ENCODE measurements around the gene SORCS2.

The SORCS2 gene

GRCh38 chr4:7726665-7727413 is 534.5 kb downstream of the SORCS2 start:
- no peak for DNase-seq

DNA sequence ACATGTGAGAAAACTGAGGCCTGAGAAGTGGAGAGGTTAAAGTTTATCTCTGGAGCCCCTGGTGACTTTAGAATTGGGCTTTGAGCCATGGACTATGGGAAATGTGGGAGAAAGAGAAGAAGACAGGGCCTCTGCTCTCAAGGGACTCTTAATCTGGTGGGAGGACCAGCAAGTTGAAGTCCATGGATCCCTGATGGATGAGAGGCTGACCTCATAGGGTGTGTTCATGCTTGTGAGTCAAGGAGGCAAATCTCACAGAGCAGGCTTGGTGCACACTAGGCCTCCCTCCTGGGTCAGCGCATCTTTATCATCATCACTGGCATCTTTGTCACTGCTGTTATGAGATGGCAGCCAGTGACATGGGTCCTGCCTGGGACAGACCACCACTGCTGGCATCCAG is 535.4 kb downstream of the SORCS2 start:
- no peak for DNase-seq

DNA sequence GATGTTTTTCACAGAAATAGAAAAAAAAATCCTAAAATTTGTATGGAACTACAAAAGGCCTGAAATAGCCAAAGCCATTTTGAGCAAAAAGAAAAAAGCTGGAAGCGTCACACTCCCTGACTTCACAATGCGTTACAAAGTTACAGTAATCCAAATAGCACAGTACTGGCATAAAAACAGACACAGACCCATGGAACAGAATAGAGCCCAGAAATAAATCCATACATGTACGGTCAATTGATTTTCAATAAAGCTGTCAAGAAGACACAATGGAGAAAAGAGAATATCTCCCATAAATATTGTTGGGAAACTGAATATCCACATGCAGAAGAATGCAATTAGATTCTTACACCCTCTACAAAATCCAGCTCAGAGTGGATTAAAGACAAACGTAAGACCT is 539.1 kb downstream of the SORCS2 start:
- no peak for DNase-seq

DNA sequence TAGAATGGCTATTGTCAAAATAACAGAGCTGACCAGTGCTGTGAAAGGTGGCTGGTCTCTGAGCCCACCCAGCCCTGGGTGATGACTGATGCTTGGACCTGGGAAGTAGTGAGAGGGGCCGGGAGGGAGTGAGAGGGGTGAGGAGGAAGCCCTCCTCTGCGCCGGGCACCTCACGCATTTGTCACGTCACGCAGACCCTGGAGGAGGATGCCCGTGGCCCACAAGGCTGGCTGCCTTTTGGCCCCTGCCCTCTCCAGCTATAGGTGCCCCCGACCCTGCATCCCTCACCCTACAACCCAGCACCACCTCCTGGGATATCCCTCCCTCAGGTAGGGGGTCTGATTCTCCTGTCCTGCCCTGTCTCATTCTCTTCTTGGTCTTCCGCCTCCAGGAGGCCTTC is 539.9 kb downstream of the SORCS2 start:
- DNase-seq, result no peak

DNA sequence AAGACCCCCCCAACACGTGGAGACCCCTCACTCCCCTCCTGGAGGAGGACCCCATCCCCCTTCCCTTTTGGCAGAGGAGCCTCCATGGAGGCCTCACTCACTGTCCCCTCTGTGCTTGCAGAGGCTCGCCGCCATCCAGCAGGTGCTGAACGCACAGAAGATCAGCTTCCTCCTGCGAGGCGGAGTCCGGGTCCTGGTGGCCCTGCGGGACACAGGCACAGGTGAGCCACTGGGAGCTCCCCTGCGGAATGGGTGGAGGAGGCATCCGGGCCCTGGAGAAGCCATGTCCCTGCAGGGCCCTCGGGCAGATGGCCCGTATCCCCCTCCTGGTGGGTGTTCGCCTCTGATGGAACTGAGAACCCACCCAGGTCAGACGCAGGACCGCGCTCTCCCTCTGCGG is 540.9 kb downstream of the SORCS2 start:
- DNase-seq, result no peak

GRCh38 chr4:7733801-7734650 is 541.7 kb downstream of the SORCS2 start:
- no peak for DNase-seq

DNA sequence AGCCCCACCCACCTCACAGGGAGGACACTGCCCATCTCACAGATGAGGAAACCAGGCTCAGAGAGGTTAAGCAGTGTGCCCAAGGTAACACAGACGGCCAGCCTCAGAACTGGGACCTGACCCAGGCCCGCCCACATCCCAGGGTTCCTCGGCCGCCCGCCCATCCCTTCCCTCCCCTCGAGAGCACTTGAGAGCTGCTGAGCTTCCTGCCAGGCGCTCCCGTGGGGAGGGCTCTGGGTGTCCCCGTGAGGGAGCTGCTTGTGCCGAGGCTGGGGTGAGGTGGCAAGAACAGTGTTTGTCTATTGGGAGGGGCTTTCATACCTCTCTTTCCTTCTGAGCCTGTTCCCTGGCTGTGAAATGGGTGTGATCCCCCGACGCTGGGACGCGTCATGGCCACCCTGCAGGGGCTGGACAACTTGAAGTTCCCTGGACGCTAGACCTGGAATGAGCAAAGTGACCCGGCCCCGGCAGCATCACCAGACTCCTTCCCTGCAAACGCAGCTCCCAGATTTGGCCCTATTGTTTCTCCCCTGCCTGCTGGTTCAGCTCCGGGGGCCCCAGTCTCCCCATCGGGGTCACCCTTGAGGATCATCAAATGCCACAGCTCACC is 542.4 kb downstream of the SORCS2 start:
- DNase-seq, result no peak

- no peak for DNase-seq
Observed at GRCh38 chr4:7735395-7735794, 543.1 kb downstream of the SORCS2 start.

DNA sequence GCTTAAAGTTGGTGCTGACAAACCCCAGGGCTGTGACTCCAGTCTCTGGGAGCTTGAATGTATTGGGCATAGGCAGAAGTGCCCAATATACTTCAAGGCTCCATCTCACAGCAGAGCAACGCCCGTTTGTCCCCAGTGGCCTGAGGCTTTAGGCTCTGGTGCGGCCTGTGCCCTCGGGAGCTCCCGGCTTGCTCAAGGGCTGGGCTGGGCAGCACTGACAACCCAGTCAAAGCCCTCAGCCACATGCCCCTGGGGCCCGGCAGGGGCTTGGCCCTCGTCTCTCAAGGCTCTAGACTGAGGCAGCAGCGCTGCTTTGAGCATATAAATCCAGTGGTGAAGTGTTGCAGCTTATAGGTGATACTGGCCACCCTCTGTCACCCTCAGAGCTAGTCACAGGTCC is 543.6 kb downstream of the SORCS2 start:
- DNase-seq, result no peak

DNA sequence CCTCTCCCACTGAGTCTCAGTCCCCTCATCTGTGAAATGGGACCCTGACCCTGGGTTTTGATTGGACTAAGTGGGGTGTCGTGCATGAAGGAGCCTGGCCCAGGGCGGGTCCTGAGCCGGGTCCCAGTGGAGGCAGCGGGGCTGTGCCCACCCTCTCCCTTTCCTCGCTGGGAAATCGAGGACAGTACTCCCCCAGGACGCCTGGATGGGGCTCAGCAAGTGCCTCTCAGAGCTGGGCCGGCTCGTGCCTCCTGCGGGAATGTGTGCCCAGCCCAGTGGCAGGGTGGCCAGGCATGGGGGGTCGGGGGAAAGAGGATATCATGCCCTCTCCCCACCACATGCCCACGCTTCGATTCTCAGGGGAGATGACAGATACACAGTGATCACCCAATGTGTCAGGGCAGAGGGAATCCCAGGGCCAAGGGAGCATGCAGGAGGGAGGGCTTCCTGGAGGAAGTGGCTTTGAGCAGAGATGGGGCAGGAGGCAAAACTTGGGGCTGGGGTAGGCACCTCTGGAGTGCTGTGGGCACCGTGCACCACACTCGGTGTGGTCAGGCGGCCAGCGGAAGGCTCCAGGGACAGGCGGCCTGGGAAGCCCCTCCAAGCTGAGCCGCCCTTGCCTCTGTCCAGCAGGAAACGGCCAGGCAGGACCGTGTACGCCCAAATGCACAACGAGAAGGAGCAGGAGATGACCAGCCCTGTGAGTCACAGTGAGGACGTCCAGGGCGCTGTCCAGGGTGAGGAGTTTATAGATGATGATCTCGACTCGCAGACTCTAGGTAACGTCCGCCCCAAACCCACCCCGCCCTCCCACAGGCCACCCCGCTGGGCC is 544.3 kb downstream of the SORCS2 start:
- no peak for DNase-seq

DNA sequence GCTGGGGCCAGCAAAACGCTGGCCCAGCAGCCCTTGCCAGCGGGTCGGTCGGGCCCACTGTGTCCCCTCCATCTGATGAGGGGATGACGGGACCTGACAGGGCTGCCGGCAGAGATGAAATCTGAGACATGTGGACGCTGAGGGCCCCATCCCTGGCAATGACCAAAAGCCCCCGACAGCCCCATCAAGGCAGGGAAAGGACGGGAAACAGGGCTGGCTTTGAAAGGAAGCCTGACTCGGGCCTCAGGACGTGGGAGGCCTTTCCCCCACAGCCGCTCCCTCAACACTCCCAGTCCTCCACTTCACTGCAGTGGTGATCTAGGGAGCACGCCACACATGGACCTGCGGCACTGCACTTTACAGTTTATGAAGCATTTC is 544.9 kb downstream of the SORCS2 start:
- DNase-seq, result no peak

- no peak for DNase-seq
Observed at GRCh38 chr4:7737752-7738457, 545.6 kb downstream of the SORCS2 start.

- no peak for DNase-seq
Observed at GRCh38 chr4:7738458-7739076, 546.2 kb downstream of the SORCS2 start.

GRCh38 chr4:7739077-7739917 is 547.0 kb downstream of the SORCS2 start:
- DNase-seq, result no peak

DNA sequence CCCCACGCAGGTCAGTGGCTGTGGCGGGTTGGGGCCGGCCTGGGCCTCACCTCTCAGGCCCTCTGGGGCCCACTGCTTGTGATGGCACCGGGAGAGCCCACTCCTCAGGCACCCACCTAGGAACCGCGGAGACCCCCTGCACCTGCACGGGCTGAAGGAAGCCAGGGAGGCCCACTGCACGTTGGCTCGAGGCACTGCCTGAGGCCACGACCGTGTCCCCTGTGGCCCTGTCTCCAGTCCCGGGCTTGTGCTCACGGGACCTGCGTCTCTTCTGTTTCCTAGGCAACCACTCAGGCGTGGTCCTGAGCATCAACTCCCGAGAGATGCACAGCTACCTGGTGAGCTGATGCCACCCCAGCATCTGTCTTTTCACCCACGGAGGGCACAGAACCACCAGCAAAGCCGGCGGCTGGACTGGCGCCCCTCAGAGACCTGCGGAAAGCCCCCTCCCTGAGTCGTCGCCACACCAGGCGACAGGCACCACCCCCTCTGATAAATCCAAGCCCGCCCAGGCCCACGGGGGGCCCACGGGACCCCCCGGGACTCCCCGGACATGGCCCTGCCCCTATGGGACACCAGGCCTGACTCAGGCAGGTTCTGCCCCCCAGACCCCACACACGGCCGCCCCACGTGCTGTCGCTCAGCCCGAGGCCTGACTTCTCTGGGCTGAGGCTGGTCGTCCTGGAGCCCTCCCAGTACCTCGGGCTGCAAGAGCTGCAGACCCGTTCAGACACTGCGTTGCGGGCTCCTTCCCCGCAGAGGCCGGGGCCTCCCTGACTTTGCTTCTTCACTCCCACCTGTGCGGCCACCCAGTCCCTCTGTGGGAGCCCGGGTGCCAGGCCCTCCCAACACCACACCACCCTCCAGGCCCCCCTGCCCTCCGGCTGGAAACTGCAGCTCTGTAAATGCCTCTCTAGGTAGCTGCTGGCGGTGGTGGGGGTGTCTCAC is 547.9 kb downstream of the SORCS2 start:
- DNase-seq, result no peak

GRCh38 chr4:7740866-7741525 is 548.7 kb downstream of the SORCS2 start:
- DNase-seq, result no peak

GRCh38 chr4:7741946-7742806 is 549.8 kb downstream of the SORCS2 start:
- no peak for DNase-seq

- no peak for DNase-seq
Observed at GRCh38 chr4:7742807-7743280, 550.5 kb downstream of the SORCS2 start.

Measured in NCI-H524 (cell line).